GM08714 (cell line): ENCODE results near the gene TMEM100.
"Not testable (repeated sequence)": the region's sequence is repeated elsewhere in the genome, so short reads cannot be mapped to it uniquely, and the experiment has no call there.

Source experiments
- H3K4me3 ChIP-seq: fragments of 200-500 bp; sonication (Bioruptor generic); 2 replicates; pipeline ENCODE4 v1.5.1; 2014; ENCODE audit warnings: mild to moderate bottlenecking, low read length, inconsistent platforms
- ZNF274 ChIP-seq: IDR thresholded peaks from 2 replicates; pipeline ENCODE4 v1.6.1; 2012; ENCODE audit warnings: mild to moderate bottlenecking, low read depth, low read length

The TMEM100 gene

DNA sequence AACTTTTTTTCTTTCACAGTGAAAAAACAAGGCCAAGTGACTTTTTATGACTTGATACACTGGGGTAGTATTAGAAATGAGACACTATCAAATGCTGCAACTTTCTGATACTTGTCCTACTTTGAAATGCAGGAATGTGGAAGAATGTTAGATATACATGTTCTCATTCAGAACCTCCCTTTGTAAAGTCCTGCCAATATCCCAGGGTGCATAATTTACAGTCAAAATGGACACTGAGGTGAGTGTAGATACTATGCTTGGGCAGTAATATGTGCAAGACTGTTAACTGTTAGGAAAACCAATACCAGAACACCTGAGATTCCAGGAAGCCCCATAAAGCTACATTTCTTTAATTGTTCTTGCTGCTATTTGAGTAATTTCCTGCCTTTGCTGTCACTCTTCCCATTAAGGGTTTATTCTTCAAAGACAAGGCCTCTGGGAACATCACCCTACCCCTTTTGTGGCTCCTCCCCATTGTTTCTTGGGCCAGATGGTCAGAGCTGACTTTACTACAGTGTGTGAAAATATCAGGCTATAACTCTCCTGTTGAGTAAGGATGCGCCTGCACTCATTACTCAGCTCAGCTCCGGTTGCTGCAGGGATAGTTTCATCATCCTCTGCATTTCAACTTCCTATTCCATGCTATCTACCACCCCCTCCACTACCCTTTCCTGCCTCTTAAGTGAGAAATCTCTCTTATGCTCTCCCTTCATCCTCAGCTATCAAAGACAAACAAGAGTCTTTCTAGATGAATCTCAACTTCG lies 48.7 kb downstream of the TMEM100 start:
- TF ChIP-seq ZNF274 = no peak
- no peak overlapping the region for H3K4me3 ChIP-seq

GRCh38 chr17:55672585-55673501 lies 49.8 kb downstream of the TMEM100 start:
- no peak for TF ChIP-seq ZNF274
- no peak overlapping the region for H3K4me3 ChIP-seq

- H3K4me3 ChIP-seq = not testable (repeated sequence)
These were observed 50.7 kb downstream of the TMEM100 start for GRCh38 chr17:55672010-55672409.
